Limb (tissue), 2 donors: ENCODE data around the gene ANKFN1.
A peak's percentile ranks its signal among the peaks of the same experiment; 100 is the strongest.

Experiments used
- DNase-seq, 2 donors: peaks; one replicate each; pipeline ENCODE4 v3.0.0-alpha.2; 2016; ENCODE audit errors: extremely low spot score in 2 of 2

The ANKFN1 gene

GRCh38 chr17:56152874-56153602, at the start of gene ANKFN1:
ANKFN1 (plus strand) TSS chr17:56153475; CDS start chr17:56212668, 59,193 bp downstream.
- no peak for DNase-seq

- DNase-seq = no peak
Observed at GRCh38 chr17:56108811-56109284, 44.4 kb upstream of the ANKFN1 start.

- DNase-seq = no peak
Observed at GRCh38 chr17:56109836-56110235, 43.4 kb upstream of the ANKFN1 start.

DNA sequence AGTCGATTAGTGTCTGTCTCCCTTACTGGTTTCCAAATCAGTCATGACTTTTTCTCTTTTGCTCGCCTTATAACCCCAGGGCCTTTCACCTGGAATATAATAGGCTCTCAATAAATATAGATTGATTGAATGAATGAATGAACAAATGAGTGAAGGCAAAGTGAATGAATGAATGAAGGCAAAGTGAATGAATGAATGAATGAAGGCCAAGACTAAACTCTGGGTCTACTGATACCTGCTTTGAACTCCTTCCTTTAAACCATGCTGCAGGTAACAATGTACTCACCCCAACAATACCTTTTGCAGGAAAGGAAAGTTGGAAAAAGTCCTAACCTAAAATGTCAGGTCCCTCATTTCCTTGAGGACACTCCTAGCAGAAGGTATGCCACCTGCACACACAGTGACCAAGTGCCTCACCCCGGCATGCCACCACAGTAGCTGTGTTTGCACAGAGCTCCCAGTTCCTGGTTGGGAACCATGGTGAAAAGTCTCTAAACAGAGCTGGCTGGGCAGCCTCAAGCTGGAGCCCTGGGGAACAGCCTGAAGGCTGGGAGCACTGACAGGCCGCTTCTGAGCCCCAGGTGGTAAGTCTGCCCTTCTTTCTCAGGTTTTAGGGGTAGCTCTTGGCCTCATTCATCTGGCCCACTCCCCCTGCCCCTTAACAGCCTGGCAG, 42.7 kb upstream of the ANKFN1 start:
- no peak for DNase-seq

- DNase-seq = peak in 1 of 2 donors; percentile 29
Observed at GRCh38 chr17:56111706-56112485, 41.4 kb upstream of the ANKFN1 start.

DNA sequence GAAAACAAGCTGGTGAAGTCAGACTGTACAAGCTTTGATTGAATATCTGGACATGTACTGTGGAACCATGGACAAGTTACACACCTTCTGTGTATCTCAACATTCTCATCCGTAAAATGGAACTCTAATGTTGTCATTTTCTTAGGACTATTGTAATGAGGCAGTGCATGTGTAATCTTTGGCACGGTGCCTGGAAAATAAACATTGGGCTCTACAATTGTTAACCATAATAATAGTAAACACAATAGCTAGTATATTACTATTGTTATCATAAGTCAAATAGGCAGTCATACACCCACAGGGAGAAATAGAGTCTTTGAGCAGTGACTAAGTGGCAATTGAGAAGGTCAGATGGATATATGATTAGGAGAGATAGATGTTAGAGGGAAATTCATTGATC, 39.8 kb upstream of the ANKFN1 start:
- DNase-seq = no peak

DNA sequence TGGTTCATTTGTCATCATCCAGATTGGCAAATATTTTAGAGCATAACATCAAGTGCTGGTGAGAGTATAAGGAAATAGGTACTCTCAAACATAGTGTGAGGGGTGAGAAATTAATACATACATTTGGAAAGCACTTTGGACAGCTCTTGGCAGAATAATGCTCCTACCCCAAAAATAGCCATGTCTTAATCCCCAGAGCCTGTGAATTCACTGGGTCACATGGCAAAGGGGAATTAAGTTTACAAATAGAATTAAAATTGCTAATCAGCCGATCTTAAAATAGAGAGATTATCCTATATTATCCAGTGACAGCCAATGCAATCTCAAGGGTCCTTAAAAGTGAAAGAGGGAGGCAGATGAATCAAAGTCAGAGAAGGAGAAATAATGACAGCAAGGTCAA, 38.8 kb upstream of the ANKFN1 start:
- no peak for DNase-seq

- DNase-seq = no peak
Observed at GRCh38 chr17:56119191-56119590, 34.1 kb upstream of the ANKFN1 start.

- no peak for DNase-seq
Observed at GRCh38 chr17:56119936-56120335, 33.3 kb upstream of the ANKFN1 start.

DNA sequence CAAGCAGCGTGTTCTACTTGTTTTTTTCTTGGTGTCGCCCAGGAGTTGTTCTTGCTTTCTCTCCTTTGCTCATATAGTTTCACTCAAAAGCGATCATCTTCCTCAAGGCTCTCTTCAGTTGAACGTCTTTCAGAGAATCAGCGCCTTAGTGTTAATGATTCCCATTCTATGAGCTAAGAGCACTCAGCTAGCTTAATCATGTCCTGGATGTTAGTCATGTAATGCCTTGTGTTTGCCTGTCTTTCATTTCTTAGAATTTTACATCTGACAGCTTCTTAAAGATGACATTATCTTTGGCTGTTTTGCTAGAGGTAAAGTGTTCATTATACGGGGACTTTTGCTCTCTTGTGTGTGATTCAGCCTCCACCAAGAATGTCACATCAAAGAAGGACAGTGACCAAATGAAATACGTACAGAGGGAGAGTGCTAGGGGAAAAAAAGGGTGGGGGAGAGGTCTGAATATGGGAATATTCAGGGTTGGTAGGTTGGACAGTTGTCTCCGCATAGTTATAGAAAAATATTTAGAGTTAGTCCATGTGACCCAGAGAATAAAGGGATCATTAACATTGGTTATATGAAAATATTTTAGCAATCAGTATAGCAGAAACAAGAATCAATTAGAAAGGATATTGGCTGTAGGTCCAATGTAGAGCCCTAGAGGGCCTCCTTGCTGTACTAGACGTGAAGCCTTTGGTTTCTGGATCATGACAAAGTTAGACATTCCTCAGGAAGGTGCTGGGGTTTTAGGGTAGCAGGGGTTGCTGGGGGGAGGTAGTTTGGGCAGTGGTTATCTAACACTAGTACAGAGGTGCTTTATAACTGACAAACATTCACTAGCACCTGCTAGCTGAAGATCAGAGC, 31.9 kb upstream of the ANKFN1 start:
- no peak for DNase-seq

DNA sequence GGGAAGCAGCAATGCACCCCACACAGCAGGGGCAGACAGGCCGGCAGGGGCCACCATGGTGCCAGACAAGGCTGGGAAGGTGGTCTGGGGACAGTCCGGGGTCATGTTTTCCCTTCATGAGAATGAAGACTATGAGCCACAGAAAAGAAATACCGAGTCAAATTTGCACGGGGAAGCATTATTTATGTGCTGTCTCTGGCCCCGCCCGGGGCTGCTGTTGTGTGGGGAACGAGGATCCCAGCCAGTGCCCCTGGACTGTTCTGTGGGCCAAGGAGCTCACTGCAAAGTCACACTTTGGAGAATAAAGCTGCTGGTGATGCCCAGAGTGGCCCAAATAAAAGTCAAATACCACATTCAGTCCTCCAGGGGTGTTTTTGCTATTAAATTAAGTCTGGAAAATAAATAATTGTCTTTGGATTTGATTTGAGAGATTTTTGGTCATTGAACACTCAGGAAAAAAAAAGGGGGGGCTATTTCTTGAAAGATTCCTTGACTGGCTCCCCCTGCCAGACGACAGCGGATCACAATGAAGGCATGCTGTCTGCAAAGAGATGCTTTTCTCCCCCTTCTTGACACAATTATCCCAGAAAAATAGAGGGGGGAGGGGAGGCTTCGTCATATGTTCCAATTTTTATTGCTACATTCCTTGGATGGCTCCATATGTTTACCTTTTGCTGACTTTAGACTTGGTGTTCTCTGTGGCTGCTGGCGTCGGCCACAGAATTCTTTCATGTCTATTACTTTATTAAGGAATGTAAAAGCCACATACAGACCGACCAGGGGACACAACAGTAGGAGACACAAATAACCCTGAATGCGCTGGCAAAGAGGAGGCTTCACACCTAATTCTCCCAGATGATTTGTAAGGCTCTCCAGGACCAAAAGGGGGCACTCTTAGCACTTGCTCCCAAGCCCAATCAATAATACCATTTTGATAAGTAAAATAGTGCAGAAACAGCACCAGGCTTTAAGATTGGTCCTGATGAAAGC, 27.1 kb upstream of the ANKFN1 start:
- DNase-seq = peak in 1 of 2 donors; percentile 40

DNA sequence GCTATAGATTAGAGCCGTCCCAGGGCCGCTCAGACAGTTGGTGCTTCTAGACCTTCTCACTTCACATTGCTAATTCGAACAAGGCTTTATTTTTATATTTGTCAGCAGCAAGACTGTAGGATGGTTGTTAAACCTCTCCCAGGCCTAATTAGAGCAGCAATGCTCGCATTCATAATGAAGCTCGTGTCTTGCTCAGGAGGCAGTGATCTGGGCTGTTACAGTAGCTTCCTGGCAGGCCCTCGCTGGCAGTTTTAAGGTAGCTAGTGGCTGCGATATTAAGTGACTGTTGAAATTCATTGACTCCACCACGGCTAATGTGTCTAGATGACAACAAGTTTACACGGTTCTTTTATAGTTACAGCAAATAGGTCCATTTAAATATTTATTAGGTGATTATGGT, 23.2 kb upstream of the ANKFN1 start:
- DNase-seq = no peak

DNA sequence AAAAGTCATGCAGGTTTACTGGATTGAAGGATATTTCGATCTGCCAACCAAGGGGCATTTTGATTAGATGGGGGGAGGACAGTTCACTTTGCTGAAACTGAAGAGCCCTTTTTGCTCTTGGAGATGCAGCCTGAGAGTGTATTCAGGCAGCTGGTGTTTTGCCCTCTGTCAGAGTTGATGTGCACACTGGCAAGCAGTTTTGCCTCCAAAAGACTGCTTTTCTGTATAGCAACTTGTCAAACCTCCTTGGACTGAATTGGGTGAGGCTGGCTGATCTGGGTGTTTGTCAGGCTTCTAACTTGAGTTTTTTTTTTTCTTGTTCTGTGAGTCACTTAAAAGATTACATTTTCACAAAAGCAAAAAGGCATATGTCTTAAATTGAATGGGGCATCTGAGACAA, 22.6 kb upstream of the ANKFN1 start:
- no peak for DNase-seq

GRCh38 chr17:56131431-56131830, 21.8 kb upstream of the ANKFN1 start:
- no peak for DNase-seq

DNA sequence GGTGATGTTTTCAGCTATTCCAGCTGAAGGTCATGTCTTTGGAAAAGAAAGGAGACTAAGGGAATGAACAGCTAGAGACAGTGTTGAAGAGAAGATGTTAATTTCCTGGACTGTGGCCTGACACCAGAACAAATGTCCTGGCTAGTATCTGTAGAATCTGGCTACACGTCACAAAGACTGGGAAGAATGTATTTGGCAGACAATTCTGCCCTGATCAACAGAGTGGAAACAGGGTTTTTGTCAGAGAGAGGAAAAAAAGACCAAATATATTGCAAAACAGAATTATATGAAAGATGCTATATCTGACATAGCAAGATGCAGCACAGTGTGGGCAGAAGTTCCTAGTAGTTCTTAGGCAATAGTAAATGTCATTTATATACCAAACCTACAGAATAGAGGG, 17.0 kb upstream of the ANKFN1 start:
- DNase-seq = no peak

GRCh38 chr17:56141046-56141839, 12.0 kb upstream of the ANKFN1 start:
- DNase-seq = no peak

GRCh38 chr17:56142325-56142724, 10.9 kb upstream of the ANKFN1 start:
- no peak for DNase-seq

DNA sequence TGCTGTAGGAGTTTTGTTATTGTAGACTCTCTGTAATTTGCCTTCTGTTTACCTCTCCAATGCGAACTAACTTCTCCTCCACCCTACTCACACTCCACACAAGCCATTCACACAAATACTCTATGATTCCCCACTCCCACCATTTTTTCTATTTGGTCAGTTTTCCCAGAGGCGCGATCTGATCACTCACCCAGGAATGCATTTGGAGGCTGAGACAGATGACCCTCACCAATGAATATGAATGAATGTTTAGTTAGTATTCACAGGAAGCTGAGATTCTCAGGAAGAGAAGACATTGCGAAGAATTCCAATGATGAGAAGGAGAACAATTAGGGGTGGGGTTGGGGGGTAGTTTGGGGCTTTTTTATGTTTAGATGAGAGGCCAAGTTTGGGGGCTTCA, 10.5 kb upstream of the ANKFN1 start:
- DNase-seq = no peak

- no peak for DNase-seq
Observed at GRCh38 chr17:56144223-56144622, 9.1 kb upstream of the ANKFN1 start.
